CD4-positive, alpha-beta T cell treated with Interleukin-1 beta for 1 hour (primary cell): Measurements from ENCODE around the gene TCEA2.
"Not testable (repeated sequence)": the region's sequence is repeated elsewhere in the genome, so short reads cannot be mapped to it uniquely, and the experiment has no call there.

Source experiments
- DNase-seq, 2 donors: peaks; one replicate each; pipeline ENCODE4 v3.0.0-alpha.2; 2020 to 2022

The TCEA2 gene

GRCh38 chr20:64080013-64080812 is 17.2 kb downstream of the TCEA2 start, which contains the start of gene OPRL1:
OPRL1 (plus strand) TSS chr20:64080082; CDS start chr20:64092721, 12,639 bp downstream.
- DNase-seq: peak; percentile 46 to 52

GRCh38 chr20:64080813-64081623 is 18.0 kb downstream of the TCEA2 start:
- DNase-seq: no peak

GRCh38 chr20:64081624-64081964 is 18.6 kb downstream of the TCEA2 start:
- no peak for DNase-seq

GRCh38 chr20:64082126-64082731 is 19.2 kb downstream of the TCEA2 start:
- no peak for DNase-seq

GRCh38 chr20:64082820-64083377 is 19.9 kb downstream of the TCEA2 start:
- DNase-seq: no peak

- DNase-seq: peak; percentile 76
Measured at GRCh38 chr20:64083378-64083803, 20.4 kb downstream of the TCEA2 start.

GRCh38 chr20:64083804-64084684 is 21.0 kb downstream of the TCEA2 start, which contains the start of gene LKAAEAR1:
LKAAEAR1 (minus strand) TSS chr20:64084398; CDS start chr20:64084219, 179 bp downstream.
- DNase-seq: no peak

- peak in 1 of 2 donors; percentile 34 for DNase-seq
Measured at GRCh38 chr20:64084685-64085152, 21.7 kb downstream of the TCEA2 start.

- no peak for DNase-seq
Measured at GRCh38 chr20:64086801-64087200, 23.8 kb downstream of the TCEA2 start.

- DNase-seq: not testable (repeated sequence)
Measured at GRCh38 chr20:64087226-64087825, 24.3 kb downstream of the TCEA2 start.

GRCh38 chr20:64088586-64088985 is 25.6 kb downstream of the TCEA2 start:
- DNase-seq: not testable (repeated sequence)

- no peak for DNase-seq
Measured at GRCh38 chr20:64090165-64090564, 27.2 kb downstream of the TCEA2 start.

GRCh38 chr20:64091340-64091739 is 28.3 kb downstream of the TCEA2 start:
- no peak for DNase-seq

- no peak for DNase-seq
Measured at GRCh38 chr20:64091770-64092169, 28.8 kb downstream of the TCEA2 start.

- DNase-seq: no peak
Measured at GRCh38 chr20:64092258-64093012, 29.4 kb downstream of the TCEA2 start.

GRCh38 chr20:64093013-64093503 is 30.1 kb downstream of the TCEA2 start:
- no peak for DNase-seq

GRCh38 chr20:64095455-64095854 is 32.5 kb downstream of the TCEA2 start:
- no peak for DNase-seq

GRCh38 chr20:64095927-64096326 is 32.9 kb downstream of the TCEA2 start:
- DNase-seq: no peak

- DNase-seq: no peak
Measured at GRCh38 chr20:64096535-64096934, 33.5 kb downstream of the TCEA2 start.

- DNase-seq: no peak
Measured at GRCh38 chr20:64098471-64099013, 35.5 kb downstream of the TCEA2 start.
